Peyer's patch (tissue), 4 donors: ENCODE measurements around the gene GARRE1. TPM values are rescaled to one million over a fixed set of nuclear protein-coding genes. Genes with fewer than 3 reads are reported as not detected.

ENCODE experiments used
- DNase-seq, 3 donors: peaks; one replicate each; pipeline ENCODE4 v3.0.0-alpha.2; 2017 to 2019
- H3K27ac ChIP-seq, 4 donors: fragments of 200-600 bp; sonication (generic); one replicate each; pipeline ENCODE4 v1.5.1; 2016 to 2019
- H3K27me3 ChIP-seq, 2 donors: fragments of 200-600 bp; sonication (generic); one replicate each; pipeline ENCODE4 v1.5.1; 2019
- H3K36me3 ChIP-seq, 3 donors: fragments of 200-600 bp; sonication (generic); one replicate each; pipeline ENCODE4 v1.5.1; 2016 to 2019
- H3K4me1 ChIP-seq, 4 donors: fragments of 200-600 bp; sonication (generic); one replicate each; pipeline ENCODE4 v1.5.1; 2016 to 2019
- H3K4me3 ChIP-seq, 4 donors: fragments of 200-600 bp; sonication (generic); 1 replicate in 3 of 4; 2 replicates in 1 of 4; pipeline ENCODE4 v1.5.1; 2016 to 2019; ENCODE audit warnings: mild to moderate bottlenecking in 1 of 4
- H3K9me3 ChIP-seq, 4 donors: fragments of 200-600 bp; sonication (generic); one replicate each; pipeline ENCODE4 v1.5.1; 2016 to 2019; ENCODE audit warnings: mild to moderate bottlenecking in 1 of 4
- CTCF ChIP-seq, 6 experiments: fragments of 450-650 bp in 4 of 6; fragments of 200-600 bp in 2 of 6; sonication (generic) in 1 of 6; IDR thresholded peaks; one replicate each; pipeline ENCODE4 v1.5.1; 2017 to 2019; ENCODE audit warnings: antibody characterized with exemption in 6 of 6, mild to moderate bottlenecking in 3 of 6, moderate library complexity in 1 of 6
- POLR2A ChIP-seq, 2 donors: fragments of 450-650 bp; IDR thresholded peaks; one replicate each; pipeline ENCODE4 v1.5.1; 2017; ENCODE audit warnings: antibody characterized with exemption in 2 of 2, mild to moderate bottlenecking in 2 of 2, moderate library complexity in 2 of 2
- total RNA-seq, 4 donors: library from RNA; depleted of rRNA; stranded (reverse); fragments of >200 nt; gene quantifications; one replicate each; pipeline ENCODE4 v1.1.0, GENCODE V29; 2016

The GARRE1 gene
- total RNA-seq, 4 donors from 2014 or later = 11.9 to 31.2 (median 19.5) TPM

GRCh38 chr19:34265221-34265650 lies 10.9 kb downstream of the GARRE1 start:
- Histone ChIP-seq H3K4me3 (peak overlapping the region in 1 of 4 donors; percentile 0), H3K36me3 (no peaks in the 10 kb centered on the region), H3K27me3 (no peaks in the 10 kb centered on the region), H3K4me1 (peaks cover 0 to 14% (median 2%) of the 10 kb centered on the region in 4 donors), H3K27ac (no peak overlapping the region), H3K9me3 (no peaks in the 10 kb centered on the region)
- TF ChIP-seq CTCF (IDR thresholded peaks at IDR 0.05) = no peak
- TF ChIP-seq POLR2A (IDR thresholded peaks at IDR 0.05) = no peak
- peak in 1 of 3 donors; percentile 42 for DNase-seq

- Histone ChIP-seq H3K27ac (peak overlapping the region in 3 of 4 donors; percentile 8 to 76 (median 68)), H3K36me3 (no peaks in the 10 kb centered on the region), H3K4me3 (no peak overlapping the region), H3K4me1 (peaks cover 0 to 15% (median 6%) of the 10 kb centered on the region in 4 donors), H3K9me3 (no peaks in the 10 kb centered on the region), H3K27me3 (no peaks in the 10 kb centered on the region)
- DNase-seq = no peak
- no peak for TF ChIP-seq CTCF (IDR thresholded peaks at IDR 0.05)
These were observed 14.7 kb downstream of the GARRE1 start for GRCh38 chr19:34269081-34269480.

GRCh38 chr19:34269489-34269888 lies 15.1 kb downstream of the GARRE1 start:
- H3K4me3 ChIP-seq = no peak overlapping the region
- TF ChIP-seq POLR2A (IDR thresholded peaks at IDR 0.05) = no peak
- TF ChIP-seq CTCF (IDR thresholded peaks at IDR 0.05) = no peak

GRCh38 chr19:34269968-34270621 lies 15.7 kb downstream of the GARRE1 start:
- TF ChIP-seq POLR2A (IDR thresholded peaks at IDR 0.05) (no peak), CTCF (IDR thresholded peaks at IDR 0.05) (no peak)
- Histone ChIP-seq H3K4me1 (peaks cover 0 to 15% (median 6%) of the 10 kb centered on the region in 4 donors), H3K36me3 (no peaks in the 10 kb centered on the region), H3K27ac (peak overlapping the region; percentile 64 to 76 (median 70)), H3K9me3 (no peaks in the 10 kb centered on the region), H3K27me3 (no peaks in the 10 kb centered on the region), H3K4me3 (no peak overlapping the region)
- DNase-seq = peak in 2 of 3 donors; percentile 80 to 86

More at GRCh38 chr19:34269489-34269888, 15.1 kb downstream of the GARRE1 start:
- Histone ChIP-seq H3K4me1 (peaks cover 0 to 15% (median 6%) of the 10 kb centered on the region in 4 donors), H3K9me3 (no peaks in the 10 kb centered on the region), H3K27me3 (no peaks in the 10 kb centered on the region), H3K36me3 (no peaks in the 10 kb centered on the region), H3K27ac (peak overlapping the region; percentile 64 to 76 (median 70))
- DNase-seq = peak in 1 of 3 donors; percentile 34

GRCh38 chr19:34273121-34273520 lies 18.8 kb downstream of the GARRE1 start:
- H3K36me3 ChIP-seq = no peaks in the 10 kb centered on the region
- TF ChIP-seq POLR2A (IDR thresholded peaks at IDR 0.05) (no peak), CTCF (IDR thresholded peaks at IDR 0.05) (no peak)
- no peaks in the 10 kb centered on the region for H3K27me3 ChIP-seq
- no peak overlapping the region for H3K4me3 ChIP-seq
- H3K27ac ChIP-seq = peak overlapping the region in 1 of 4 donors; percentile 76
- H3K4me1 ChIP-seq = peaks cover 0 to 15% (median 8%) of the 10 kb centered on the region in 4 donors
- DNase-seq = no peak
- H3K9me3 ChIP-seq = no peaks in the 10 kb centered on the region
